Uterus (tissue), 4 donors: ENCODE measurements around the gene GRK5. TPM values are rescaled to one million over a fixed set of nuclear protein-coding genes. Genes with fewer than 3 reads are reported as not detected.
"Not testable (repeated sequence)": the region's sequence is repeated elsewhere in the genome, so short reads cannot be mapped to it uniquely, and the experiment has no call there.

Experiments
- DNase-seq, 2 donors: peaks; one replicate each; pipeline ENCODE4 v3.0.0-alpha.2; 2019 to 2020
- H3K27ac ChIP-seq, 2 donors: fragments of 200-600 bp; sonication (generic); 1 replicate in 1 of 2; 2 replicates in 1 of 2; pipeline ENCODE4 v1.5.1; 2016 to 2018
- H3K27me3 ChIP-seq, 2 donors: fragments of 200-600 bp; sonication (generic); one replicate each; pipeline ENCODE4 v1.5.1; 2018 to 2019; ENCODE audit warnings: control low read depth in 1 of 2
- H3K36me3 ChIP-seq, 2 donors: fragments of 200-600 bp; sonication (generic); one replicate each; pipeline ENCODE4 v1.5.1; 2019; ENCODE audit warnings: control low read depth in 1 of 2
- H3K4me1 ChIP-seq, 2 donors: fragments of 200-600 bp; sonication (generic); one replicate each; pipeline ENCODE4 v1.5.1; 2018 to 2019; ENCODE audit warnings: control low read depth in 1 of 2
- H3K4me3 ChIP-seq, 2 donors: fragments of 200-600 bp; sonication (generic); 1 replicate in 1 of 2; 2 replicates in 1 of 2; pipeline ENCODE4 v1.5.1; 2018 to 2019; ENCODE audit warnings: mild to moderate bottlenecking in 1 of 2
- H3K9me3 ChIP-seq, 2 donors: fragments of 200-600 bp; sonication (generic); one replicate each; pipeline ENCODE4 v1.5.1; 2019; ENCODE audit warnings: control low read depth in 1 of 2
- CTCF ChIP-seq, 4 experiments: fragments of 200-600 bp in 2 of 4; fragments of 450-650 bp in 2 of 4; sonication (generic) in 2 of 4; IDR thresholded peaks; one replicate each; pipeline ENCODE4 v1.5.1; 2016 to 2019; ENCODE audit warnings: antibody characterized with exemption in 4 of 4, mild to moderate bottlenecking in 2 of 4, moderate library complexity in 1 of 4
- POLR2A ChIP-seq, 2 donors: fragments of 450-650 bp; IDR thresholded peaks; one replicate each; pipeline ENCODE4 v1.6.1; 2016; ENCODE audit warnings: antibody characterized with exemption in 2 of 2, mild to moderate bottlenecking in 1 of 2, moderate library complexity in 1 of 2
- intact Hi-C: fragments of 100-400 bp; cut with DNase I; formaldehyde crosslinking; loops from one replicate; pipeline ENCODE4 v1.15.1; 2023; ENCODE audit warnings: low total_unique reads
- total RNA-seq, 4 donors: library from RNA; depleted of rRNA in 3 of 4; stranded (reverse); fragments of >200 nt in 3 of 4; gene quantifications; one replicate each; pipeline versions ENCODE4 v1.1.0 to v1.2.4, GENCODE V29; 2014 to 2023
- donor health status: DM: yes; HTN: yes; CAD: no.

GRK5 gene
- total RNA-seq, 4 donors from 2014 or later, result 11.6 to 34.6 (median 14.1) TPM

- intact Hi-C loops, result no loop called here
- Histone ChIP-seq H3K4me3 (no peak overlapping the region), H3K36me3 (no peaks in the 10 kb centered on the region), H3K9me3 (no peaks in the 10 kb centered on the region), H3K27ac (no peak overlapping the region), H3K4me1 (no peaks in the 10 kb centered on the region), H3K27me3 (no peaks in the 10 kb centered on the region)
- DNase-seq, result no peak
- no peak for TF ChIP-seq POLR2A (IDR thresholded peaks at IDR 0.05)
- no peak for TF ChIP-seq CTCF (IDR thresholded peaks at IDR 0.05)
Measured at GRCh38 chr10:119176166-119176565, 31.2 kb upstream of the GRK5 start.

GRCh38 chr10:119177708-119178371, 29.5 kb upstream of the GRK5 start:
- no peaks in the 10 kb centered on the region for H3K4me1 ChIP-seq
- no peak for TF ChIP-seq POLR2A (IDR thresholded peaks at IDR 0.05)
- TF ChIP-seq CTCF (IDR thresholded peaks at IDR 0.05), result no peak
- no peaks in the 10 kb centered on the region for H3K36me3 ChIP-seq
- no peaks in the 10 kb centered on the region for H3K27me3 ChIP-seq
- intact Hi-C loops, result no loop called here
- H3K27ac ChIP-seq, result peak overlapping the region; percentile 92 to 95
- DNase-seq, result no peak
- H3K9me3 ChIP-seq, result no peaks in the 10 kb centered on the region
- peak overlapping the region; percentile 78 to 89 for H3K4me3 ChIP-seq

GRCh38 chr10:119178372-119179119, 28.8 kb upstream of the GRK5 start, which contains the start of gene PRDX3:
Gene PRDX3 (minus strand): TSS chr10:119178812. CDS start chr10:119178790, 22 bp downstream.
- no peaks in the 10 kb centered on the region for H3K4me1 ChIP-seq
- no peaks in the 10 kb centered on the region for H3K27me3 ChIP-seq
- intact Hi-C loops, result no loop called here
- peak within 1 kb of the TSS; percentile 78 to 89 for H3K4me3 ChIP-seq
- no peaks in the 10 kb centered on the region for H3K36me3 ChIP-seq
- H3K27ac ChIP-seq, result peak within 1 kb of the TSS; percentile 92 to 95
- no peaks in the 10 kb centered on the region for H3K9me3 ChIP-seq
- peak in 3 of 4 experiments; percentile 12 to 37 (median 35) for TF ChIP-seq CTCF (IDR thresholded peaks at IDR 0.05)
- TF ChIP-seq POLR2A (IDR thresholded peaks at IDR 0.05), result peak; percentile 60 to 84
- peak; percentile 92 for DNase-seq

- intact Hi-C loops, H3K4me1 ChIP-seq, DNase-seq, H3K9me3 ChIP-seq, H3K4me3 ChIP-seq, H3K36me3 ChIP-seq, H3K27me3 ChIP-seq, H3K27ac ChIP-seq: not testable (repeated sequence)
Measured at GRCh38 chr10:119180850-119181400, 26.4 kb upstream of the GRK5 start.

- Histone ChIP-seq H3K9me3 (no peaks in the 10 kb centered on the region), H3K4me1 (no peaks in the 10 kb centered on the region), H3K27ac (no peak overlapping the region), H3K27me3 (no peaks in the 10 kb centered on the region), H3K4me3 (no peak overlapping the region), H3K36me3 (no peaks in the 10 kb centered on the region)
- no peak for TF ChIP-seq CTCF (IDR thresholded peaks at IDR 0.05)
- no peak for TF ChIP-seq POLR2A (IDR thresholded peaks at IDR 0.05)
- no peak for DNase-seq
- intact Hi-C loops, result no loop called here
Measured at GRCh38 chr10:119183664-119184412, 23.5 kb upstream of the GRK5 start.
